ENCODE results near the gene CDT1.

DNA sequence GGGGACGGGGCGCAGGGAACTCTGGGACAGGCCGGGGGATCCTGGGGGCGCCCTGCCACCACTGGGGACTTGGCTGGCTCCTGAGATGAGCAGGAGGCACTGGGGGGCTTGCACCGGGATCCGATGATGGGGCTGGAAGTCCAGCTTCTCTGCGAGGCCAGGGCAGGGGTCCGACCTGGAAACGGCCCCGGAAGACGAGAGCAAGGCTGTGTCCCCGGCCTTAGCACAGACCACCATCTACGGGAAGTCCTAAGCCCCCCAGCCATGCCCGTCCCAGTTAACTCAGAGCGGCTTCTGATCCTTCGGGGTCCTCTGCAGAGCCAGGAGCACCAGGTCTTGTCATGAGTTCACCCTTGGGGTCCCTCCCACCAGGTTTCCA, 573 bp downstream of the CDT1 start:
- TF ChIP-seq, protein P1, sequence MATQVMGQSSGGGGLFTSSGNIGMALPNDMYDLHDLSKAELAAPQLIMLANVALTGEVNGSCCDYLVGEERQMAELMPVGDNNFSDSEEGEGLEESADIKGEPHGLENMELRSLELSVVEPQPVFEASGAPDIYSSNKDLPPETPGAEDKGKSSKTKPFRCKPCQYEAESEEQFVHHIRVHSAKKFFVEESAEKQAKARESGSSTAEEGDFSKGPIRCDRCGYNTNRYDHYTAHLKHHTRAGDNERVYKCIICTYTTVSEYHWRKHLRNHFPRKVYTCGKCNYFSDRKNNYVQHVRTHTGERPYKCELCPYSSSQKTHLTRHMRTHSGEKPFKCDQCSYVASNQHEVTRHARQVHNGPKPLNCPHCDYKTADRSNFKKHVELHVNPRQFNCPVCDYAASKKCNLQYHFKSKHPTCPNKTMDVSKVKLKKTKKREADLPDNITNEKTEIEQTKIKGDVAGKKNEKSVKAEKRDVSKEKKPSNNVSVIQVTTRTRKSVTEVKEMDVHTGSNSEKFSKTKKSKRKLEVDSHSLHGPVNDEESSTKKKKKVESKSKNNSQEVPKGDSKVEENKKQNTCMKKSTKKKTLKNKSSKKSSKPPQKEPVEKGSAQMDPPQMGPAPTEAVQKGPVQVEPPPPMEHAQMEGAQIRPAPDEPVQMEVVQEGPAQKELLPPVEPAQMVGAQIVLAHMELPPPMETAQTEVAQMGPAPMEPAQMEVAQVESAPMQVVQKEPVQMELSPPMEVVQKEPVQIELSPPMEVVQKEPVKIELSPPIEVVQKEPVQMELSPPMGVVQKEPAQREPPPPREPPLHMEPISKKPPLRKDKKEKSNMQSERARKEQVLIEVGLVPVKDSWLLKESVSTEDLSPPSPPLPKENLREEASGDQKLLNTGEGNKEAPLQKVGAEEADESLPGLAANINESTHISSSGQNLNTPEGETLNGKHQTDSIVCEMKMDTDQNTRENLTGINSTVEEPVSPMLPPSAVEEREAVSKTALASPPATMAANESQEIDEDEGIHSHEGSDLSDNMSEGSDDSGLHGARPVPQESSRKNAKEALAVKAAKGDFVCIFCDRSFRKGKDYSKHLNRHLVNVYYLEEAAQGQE (IDR thresholded peaks at IDR 0.05; ENCODE audit: unreplicated experiment) = no peak
- TF ChIP-seq, protein P2, sequence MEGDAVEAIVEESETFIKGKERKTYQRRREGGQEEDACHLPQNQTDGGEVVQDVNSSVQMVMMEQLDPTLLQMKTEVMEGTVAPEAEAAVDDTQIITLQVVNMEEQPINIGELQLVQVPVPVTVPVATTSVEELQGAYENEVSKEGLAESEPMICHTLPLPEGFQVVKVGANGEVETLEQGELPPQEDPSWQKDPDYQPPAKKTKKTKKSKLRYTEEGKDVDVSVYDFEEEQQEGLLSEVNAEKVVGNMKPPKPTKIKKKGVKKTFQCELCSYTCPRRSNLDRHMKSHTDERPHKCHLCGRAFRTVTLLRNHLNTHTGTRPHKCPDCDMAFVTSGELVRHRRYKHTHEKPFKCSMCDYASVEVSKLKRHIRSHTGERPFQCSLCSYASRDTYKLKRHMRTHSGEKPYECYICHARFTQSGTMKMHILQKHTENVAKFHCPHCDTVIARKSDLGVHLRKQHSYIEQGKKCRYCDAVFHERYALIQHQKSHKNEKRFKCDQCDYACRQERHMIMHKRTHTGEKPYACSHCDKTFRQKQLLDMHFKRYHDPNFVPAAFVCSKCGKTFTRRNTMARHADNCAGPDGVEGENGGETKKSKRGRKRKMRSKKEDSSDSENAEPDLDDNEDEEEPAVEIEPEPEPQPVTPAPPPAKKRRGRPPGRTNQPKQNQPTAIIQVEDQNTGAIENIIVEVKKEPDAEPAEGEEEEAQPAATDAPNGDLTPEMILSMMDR (conservative IDR thresholded peaks at IDR 0.05; ENCODE audit: low read depth in 2 of 2) = no peak
- TF ChIP-seq EZH2phosphoT487 (IDR thresholded peaks at IDR 0.05; ENCODE audit: unreplicated experiment) = no peak
- no peak for TF ChIP-seq EZH2 (IDR thresholded peaks at IDR 0.05; ENCODE audit: low read depth, unreplicated experiment)
- no peak for TF ChIP-seq STAT1 (IDR thresholded peaks at IDR 0.05; ENCODE audit: unreplicated experiment)
- TF ChIP-seq POLR2AphosphoS5 (IDR thresholded peaks at IDR 0.05; ENCODE audit: low read depth) = no peak; the same call in 1 of the 2 replicates
- no peak for TF ChIP-seq JUNB (IDR thresholded peaks at IDR 0.05; ENCODE audit: unreplicated experiment)
